Measurements from ENCODE around the gene PARP6.

The PARP6 gene

GRCh38 chr15:72195101-72195511, 77.2 kb downstream of the PARP6 start:
- no peak for TF ChIP-seq USF1 (IDR thresholded peaks at IDR 0.05)
- TF ChIP-seq TCF12 (IDR thresholded peaks at IDR 0.05; ENCODE audit: low read depth), result no peak
- no peak for TF ChIP-seq NFIC (IDR thresholded peaks at IDR 0.05)
- no peak for TF ChIP-seq YY1 (IDR thresholded peaks at IDR 0.05; ENCODE audit: low read depth)
- no peak for TF ChIP-seq FOXM1 (IDR thresholded peaks at IDR 0.05; ENCODE audit: borderline replicate concordance, low read depth)
- no peak for TF ChIP-seq MAX (IDR thresholded peaks at IDR 0.05)
- no peak for TF ChIP-seq TEAD4 (IDR thresholded peaks at IDR 0.05)
- TF ChIP-seq REST (IDR thresholded peaks at IDR 0.05; ENCODE audit: low read depth), result no peak
- no peak for TF ChIP-seq EGR1 (IDR thresholded peaks at IDR 0.05)
- no peak for TF ChIP-seq CREB1 (IDR thresholded peaks at IDR 0.05; ENCODE audit: low read depth)
- no peak for TF ChIP-seq RAD21 (IDR thresholded peaks at IDR 0.05; ENCODE audit: low read depth)
- TF ChIP-seq TAF1 (IDR thresholded peaks at IDR 0.05; ENCODE audit: low read depth), result no peak

GRCh38 chr15:72193836-72194396, 78.4 kb downstream of the PARP6 start:
- no peak for TF ChIP-seq USF1 (IDR thresholded peaks at IDR 0.05)
- no peak for TF ChIP-seq REST (IDR thresholded peaks at IDR 0.05; ENCODE audit: low read depth)
- TF ChIP-seq EGR1 (IDR thresholded peaks at IDR 0.05), result no peak
- no peak for TF ChIP-seq NFIC (IDR thresholded peaks at IDR 0.05)
- no peak for TF ChIP-seq CREB1 (IDR thresholded peaks at IDR 0.05; ENCODE audit: low read depth)
- TF ChIP-seq RAD21 (IDR thresholded peaks at IDR 0.05; ENCODE audit: low read depth), result no peak
- TF ChIP-seq TCF12 (IDR thresholded peaks at IDR 0.05; ENCODE audit: low read depth), result no peak

- TF ChIP-seq TCF12 (IDR thresholded peaks at IDR 0.05; ENCODE audit: low read depth), result no peak
- no peak for TF ChIP-seq MAX (IDR thresholded peaks at IDR 0.05)
- peak; percentile 44 for TF ChIP-seq NFIC (IDR thresholded peaks at IDR 0.05)
- TF ChIP-seq REST (IDR thresholded peaks at IDR 0.05; ENCODE audit: low read depth), result no peak
- no peak for TF ChIP-seq CEBPB (IDR thresholded peaks at IDR 0.05)
- TF ChIP-seq FOXM1 (IDR thresholded peaks at IDR 0.05; ENCODE audit: borderline replicate concordance, low read depth), result no peak
- TF ChIP-seq TEAD4 (IDR thresholded peaks at IDR 0.05), result 0 out of 2 replicates have a peak, but pooled peaks have one; percentile 31
These were observed 79.9 kb downstream of the PARP6 start for GRCh38 chr15:72192416-72192815.

Measured in Ishikawa (cell line).